ENCODE measurements around the gene USP7.
A peak's percentile ranks its signal among the peaks of the same experiment; 100 is the strongest.

Gene USP7

GRCh38 chr16:8936421-8936820 is 27.3 kb downstream of the USP7 start:
- Mint-ChIP-seq H3K4me3 (no peak overlapping the region), H3K36me3 (ENCODE audit: low read depth) (no peaks in the 10 kb centered on the region), H3K27ac (no peak overlapping the region), H3K27me3 (no peaks in the 10 kb centered on the region), H3K9me3 (no peaks in the 10 kb centered on the region), H3K4me1 (ENCODE audit: low read depth) (peaks cover 70% of the 10 kb centered on the region)
- intact Hi-C loops (cut with micrococcal nuclease), result no loop called here

GRCh38 chr16:8935989-8936388 is 27.7 kb downstream of the USP7 start:
- no peak overlapping the region for H3K27ac Mint-ChIP-seq

GRCh38 chr16:8934601-8935000 is 29.1 kb downstream of the USP7 start:
- H3K9me3 Mint-ChIP-seq, result no peaks in the 10 kb centered on the region
- H3K36me3 Mint-ChIP-seq (ENCODE audit: low read depth), result peaks cover 6% of the 10 kb centered on the region
- peaks cover 54% of the 10 kb centered on the region for H3K4me1 Mint-ChIP-seq (ENCODE audit: low read depth)
- H3K27me3 Mint-ChIP-seq, result no peaks in the 10 kb centered on the region
- no peak overlapping the region for H3K27ac Mint-ChIP-seq
- intact Hi-C loops (cut with micrococcal nuclease), result no loop called here
- no peak overlapping the region for H3K4me3 Mint-ChIP-seq

More at GRCh38 chr16:8935989-8936388, 27.7 kb downstream of the USP7 start:
- Mint-ChIP-seq H3K27me3 (no peaks in the 10 kb centered on the region), H3K4me1 (ENCODE audit: low read depth) (peaks cover 66% of the 10 kb centered on the region), H3K36me3 (ENCODE audit: low read depth) (no peaks in the 10 kb centered on the region), H3K9me3 (no peaks in the 10 kb centered on the region), H3K4me3 (no peak overlapping the region)
- intact Hi-C loops (cut with micrococcal nuclease), result no loop called here

DNA sequence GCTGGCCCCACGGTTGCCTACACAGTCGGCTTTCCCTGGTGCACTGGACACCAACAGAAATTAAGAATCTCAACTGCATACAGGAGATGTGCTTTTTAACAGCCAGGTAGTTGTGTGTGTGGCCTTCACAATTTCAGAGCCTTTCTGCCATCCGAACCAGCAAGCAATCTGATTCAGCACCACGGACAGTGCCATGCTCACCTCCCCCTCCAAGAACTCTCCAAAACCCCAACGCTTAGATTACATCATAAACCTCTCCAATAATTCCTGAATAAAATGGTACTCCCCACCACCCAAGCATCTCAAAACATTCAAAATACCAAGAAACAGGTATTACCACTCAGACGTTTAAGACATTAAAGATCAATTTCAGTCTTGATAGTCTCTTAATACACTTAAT is 31.8 kb downstream of the USP7 start:
- intact Hi-C loops (cut with micrococcal nuclease), result no loop called here

GRCh38 chr16:8929086-8929748 is 34.5 kb downstream of the USP7 start:
- Mint-ChIP-seq H3K27me3 (no peaks in the 10 kb centered on the region), H3K36me3 (ENCODE audit: low read depth) (peaks cover 60% of the 10 kb centered on the region), H3K27ac (peak overlapping the region; percentile 30), H3K9me3 (no peaks in the 10 kb centered on the region), H3K4me1 (ENCODE audit: low read depth) (peaks cover 46% of the 10 kb centered on the region), H3K4me3 (no peak overlapping the region)
- intact Hi-C loops (cut with micrococcal nuclease), result no loop called here

More for the DNA sequence above, 31.8 kb downstream of the USP7 start:
- H3K36me3 Mint-ChIP-seq (ENCODE audit: low read depth), result peaks cover 34% of the 10 kb centered on the region
- H3K27ac Mint-ChIP-seq, result no peak overlapping the region
- H3K27me3 Mint-ChIP-seq, result no peaks in the 10 kb centered on the region
- H3K4me1 Mint-ChIP-seq (ENCODE audit: low read depth), result peaks cover 53% of the 10 kb centered on the region
- no peak overlapping the region for H3K4me3 Mint-ChIP-seq
- H3K9me3 Mint-ChIP-seq, result no peaks in the 10 kb centered on the region

DNA sequence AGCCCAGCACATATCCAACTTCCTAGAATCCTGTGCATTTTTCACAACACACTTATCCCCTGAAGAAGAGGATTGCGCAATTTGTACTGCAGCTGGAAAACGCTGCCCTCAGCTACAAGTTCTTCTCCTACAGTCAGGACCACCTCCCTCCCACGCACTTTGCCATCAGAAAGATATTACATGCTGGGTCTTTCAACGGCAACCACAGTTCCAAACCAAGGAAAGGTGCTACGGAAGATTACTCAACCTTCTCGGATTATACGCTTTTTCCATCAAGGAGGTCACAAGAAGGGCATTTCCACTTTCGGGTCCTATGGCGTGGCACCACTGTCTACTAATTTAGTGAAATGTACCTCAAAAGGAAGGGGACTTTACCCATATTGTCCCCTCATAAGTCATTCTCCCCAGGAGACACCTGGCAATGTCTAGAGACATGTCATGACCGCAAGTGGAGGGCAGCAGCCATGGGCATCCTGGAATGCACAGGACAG is 35.2 kb downstream of the USP7 start:
- H3K36me3 Mint-ChIP-seq (ENCODE audit: low read depth), result peaks cover 67% of the 10 kb centered on the region
- peaks cover 44% of the 10 kb centered on the region for H3K4me1 Mint-ChIP-seq (ENCODE audit: low read depth)
- H3K9me3 Mint-ChIP-seq, result no peaks in the 10 kb centered on the region
- H3K27ac Mint-ChIP-seq, result no peak overlapping the region
- intact Hi-C loops (cut with micrococcal nuclease), result no loop called here
- no peak overlapping the region for H3K4me3 Mint-ChIP-seq
- H3K27me3 Mint-ChIP-seq, result no peaks in the 10 kb centered on the region

DNA sequence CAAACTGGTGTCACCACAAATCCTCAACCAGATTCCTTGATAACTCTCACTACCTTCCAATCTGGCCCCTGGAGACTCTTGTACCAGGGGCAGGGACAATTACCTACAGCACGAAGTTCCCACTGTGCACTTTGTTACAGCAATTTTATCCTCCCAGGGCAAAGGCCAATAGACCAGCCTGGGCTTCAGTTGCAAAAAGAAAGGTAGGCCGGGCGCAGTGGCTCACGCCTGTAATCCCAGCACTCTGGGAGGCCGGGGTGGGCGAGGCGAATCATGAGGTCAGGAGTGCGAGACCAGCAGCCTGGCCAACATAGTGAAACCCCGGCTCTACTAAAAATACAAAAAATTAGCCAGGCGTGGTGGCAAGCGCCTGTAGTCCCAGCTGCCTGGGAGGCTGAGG is 36.9 kb downstream of the USP7 start:
- H3K36me3 Mint-ChIP-seq (ENCODE audit: low read depth), result peaks cover 83% of the 10 kb centered on the region
- H3K27me3 Mint-ChIP-seq, result no peaks in the 10 kb centered on the region
- no peak overlapping the region for H3K27ac Mint-ChIP-seq
- H3K9me3 Mint-ChIP-seq, result no peaks in the 10 kb centered on the region
- peaks cover 41% of the 10 kb centered on the region for H3K4me1 Mint-ChIP-seq (ENCODE audit: low read depth)
- intact Hi-C loops (cut with micrococcal nuclease), result no loop called here
- no peak overlapping the region for H3K4me3 Mint-ChIP-seq

DNA sequence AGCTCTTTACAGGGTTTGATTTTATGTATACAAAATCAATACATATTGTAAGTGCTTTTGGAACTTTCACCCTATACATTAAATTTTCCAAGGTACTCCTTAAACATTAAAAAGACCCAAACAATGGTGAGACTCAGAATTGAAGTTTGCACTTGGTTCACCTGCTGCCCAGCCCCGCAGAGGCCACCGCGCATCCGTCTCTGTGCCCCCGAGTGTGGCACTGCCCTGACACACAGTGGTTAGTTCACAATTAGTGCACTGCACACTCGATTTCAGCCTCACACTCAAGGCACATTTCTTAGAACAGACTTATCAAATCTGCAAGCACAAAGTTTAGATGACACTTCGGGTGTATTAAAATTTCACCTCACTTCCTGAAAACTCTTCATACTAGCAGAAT is 38.3 kb downstream of the USP7 start:
- H3K36me3 Mint-ChIP-seq (ENCODE audit: low read depth), result peaks cover 96% of the 10 kb centered on the region
- no peak overlapping the region for H3K27ac Mint-ChIP-seq
- no peak overlapping the region for H3K4me3 Mint-ChIP-seq
- H3K27me3 Mint-ChIP-seq, result no peaks in the 10 kb centered on the region
- no peaks in the 10 kb centered on the region for H3K9me3 Mint-ChIP-seq
- intact Hi-C loops (cut with micrococcal nuclease), result no loop called here
- peaks cover 38% of the 10 kb centered on the region for H3K4me1 Mint-ChIP-seq (ENCODE audit: low read depth)

DNA sequence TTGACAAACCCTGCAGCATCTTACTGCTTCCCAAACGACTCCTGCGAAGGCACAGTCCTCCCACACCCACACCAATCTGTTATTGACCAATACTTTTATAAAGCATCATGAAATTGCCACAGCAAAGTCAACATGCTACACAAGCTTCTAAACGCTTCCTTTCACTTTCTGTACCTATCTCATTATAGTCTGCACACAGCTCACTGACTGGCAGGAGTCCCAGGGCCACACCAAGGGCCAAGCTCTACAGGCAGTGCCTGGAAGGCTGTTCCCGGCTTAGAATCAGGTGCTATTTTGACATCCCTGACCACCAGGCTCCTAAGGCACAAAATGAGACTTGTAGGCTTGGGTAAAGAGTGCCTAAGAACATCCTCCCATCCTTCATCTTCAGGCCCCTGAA is 39.5 kb downstream of the USP7 start:
- Mint-ChIP-seq H3K27ac (no peak overlapping the region), H3K4me1 (ENCODE audit: low read depth) (peaks cover 32% of the 10 kb centered on the region), H3K36me3 (ENCODE audit: low read depth) (peaks cover 99% of the 10 kb centered on the region), H3K4me3 (no peak overlapping the region), H3K27me3 (no peaks in the 10 kb centered on the region), H3K9me3 (no peaks in the 10 kb centered on the region)
- intact Hi-C loops (cut with micrococcal nuclease), result no loop called here

DNA sequence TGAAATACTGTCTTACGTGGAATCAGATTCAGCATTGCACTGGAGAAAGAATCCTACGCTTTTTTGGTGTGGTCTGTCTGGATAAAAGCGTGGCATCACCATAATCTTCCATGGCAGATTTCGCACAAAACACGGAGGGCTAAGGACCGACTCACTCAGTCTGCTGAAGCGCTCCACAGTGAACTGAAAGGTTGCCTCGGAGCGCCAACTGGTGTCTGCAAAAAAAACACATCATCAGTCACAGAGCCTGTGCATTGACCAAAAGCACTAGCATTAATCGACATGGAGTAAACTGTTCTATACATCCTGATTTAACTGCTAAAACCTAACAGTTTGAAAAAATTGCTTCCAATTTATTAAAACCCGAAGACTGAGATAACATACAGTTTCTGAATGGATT is 40.5 kb downstream of the USP7 start:
- Mint-ChIP-seq H3K4me1 (ENCODE audit: low read depth) (peaks cover 22% of the 10 kb centered on the region), H3K36me3 (ENCODE audit: low read depth) (peaks cover 99% of the 10 kb centered on the region), H3K4me3 (no peak overlapping the region), H3K9me3 (no peaks in the 10 kb centered on the region), H3K27me3 (no peaks in the 10 kb centered on the region), H3K27ac (no peak overlapping the region)
- intact Hi-C loops (cut with micrococcal nuclease), result no loop called here

GRCh38 chr16:8921347-8921984 is 42.2 kb downstream of the USP7 start:
- Mint-ChIP-seq H3K4me1 (ENCODE audit: low read depth) (peaks cover 16% of the 10 kb centered on the region), H3K27me3 (no peaks in the 10 kb centered on the region), H3K36me3 (ENCODE audit: low read depth) (peaks cover 99% of the 10 kb centered on the region), H3K4me3 (no peak overlapping the region), H3K27ac (no peak overlapping the region), H3K9me3 (no peaks in the 10 kb centered on the region)
- intact Hi-C loops (cut with micrococcal nuclease), result no loop called here

GRCh38 chr16:8920645-8921346 is 42.9 kb downstream of the USP7 start:
- Mint-ChIP-seq H3K36me3 (ENCODE audit: low read depth) (peaks cover 99% of the 10 kb centered on the region), H3K27ac (no peak overlapping the region), H3K27me3 (no peaks in the 10 kb centered on the region), H3K9me3 (no peaks in the 10 kb centered on the region), H3K4me3 (no peak overlapping the region), H3K4me1 (ENCODE audit: low read depth) (peaks cover 13% of the 10 kb centered on the region)
- intact Hi-C loops (cut with micrococcal nuclease), result no loop called here

DNA sequence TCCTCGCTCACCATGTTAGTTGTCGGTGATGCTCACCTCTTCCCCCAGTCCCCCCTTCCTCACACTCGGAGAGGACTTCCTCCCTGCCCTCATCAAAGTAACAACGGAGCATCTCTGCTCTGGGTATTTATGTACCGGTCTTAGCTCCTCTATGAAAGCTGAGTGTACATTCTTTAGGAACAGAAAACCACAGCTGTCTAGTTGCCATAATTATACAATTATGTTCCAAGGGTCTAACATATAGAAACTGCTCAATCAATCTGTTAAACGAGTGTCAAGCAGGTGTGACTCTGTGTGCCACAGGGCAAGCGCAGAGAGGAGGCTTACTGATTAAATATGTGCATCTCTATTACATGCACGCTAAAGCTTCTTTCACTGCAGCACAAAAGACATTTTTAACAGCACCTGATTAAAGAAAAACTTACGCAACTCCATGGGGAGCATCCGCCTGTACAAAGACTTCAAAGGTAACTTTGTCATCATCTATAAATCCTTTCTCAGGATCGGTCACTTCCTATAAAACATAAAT is 43.7 kb downstream of the USP7 start:
- intact Hi-C loops (cut with micrococcal nuclease), result no loop called here
- Mint-ChIP-seq H3K36me3 (ENCODE audit: low read depth) (peaks cover 99% of the 10 kb centered on the region), H3K9me3 (no peaks in the 10 kb centered on the region), H3K4me1 (ENCODE audit: low read depth) (peaks cover 13% of the 10 kb centered on the region), H3K27ac (no peak overlapping the region), H3K27me3 (no peaks in the 10 kb centered on the region), H3K4me3 (no peak overlapping the region)

Data from dendritic cell treated with granulocyte-macrophage colony-stimulating factor and Interleukin-4, amounts not matched to agents 40 ng/mL and 50 ng/mL, for 4 days (primary cell).